GM12892 (cell line): ENCODE data around the gene PPP1R13B.

Experiments
- POLR2AphosphoS5 ChIP-seq: IDR thresholded peaks from 2 replicates; pipeline ENCODE4 v1.6.1; 2011; ENCODE audit warnings: low read depth, low read length, control low read depth
- TAF1 ChIP-seq: IDR thresholded peaks from 2 replicates; pipeline ENCODE4 v1.6.1; 2011; ENCODE audit warnings: low read depth, mild to moderate bottlenecking, control low read depth, low read length, borderline replicate concordance

GRCh38 chr14:103704708-103705107 lies 142.7 kb downstream of the PPP1R13B start:
- TF ChIP-seq TAF1, result no peak
- TF ChIP-seq POLR2AphosphoS5, result no peak
